Vagina (tissue), 2 donors: ENCODE measurements around the gene TMEM144. TPM values are rescaled to one million over a fixed set of nuclear protein-coding genes. Genes with fewer than 3 reads are reported as not detected.
A peak's percentile ranks its signal among the peaks of the same experiment; 100 is the strongest.
"Not testable (repeated sequence)": the region's sequence is repeated elsewhere in the genome, so short reads cannot be mapped to it uniquely, and the experiment has no call there.

ENCODE experiments used
- DNase-seq, 2 donors: peaks; one replicate each; pipeline ENCODE4 v3.0.0-alpha.2; 2017; ENCODE audit errors: extremely low spot score in 2 of 2
- H3K27ac ChIP-seq: fragments of 200-600 bp; sonication (generic); one replicate; pipeline ENCODE4 v1.5.1; 2019
- H3K27me3 ChIP-seq: fragments of 200-600 bp; sonication (generic); one replicate; pipeline ENCODE4 v1.5.1; 2019
- H3K36me3 ChIP-seq, 2 donors: fragments of 200-600 bp; sonication (generic); one replicate each; pipeline ENCODE4 v1.5.1; 2017 to 2019
- H3K4me1 ChIP-seq: fragments of 200-600 bp; sonication (generic); one replicate; pipeline ENCODE4 v1.5.1; 2019
- H3K4me3 ChIP-seq, 2 donors: fragments of 200-600 bp; sonication (generic); 1 replicate in 1 of 2; 2 replicates in 1 of 2; pipeline ENCODE4 v1.5.1; 2016 to 2019
- H3K9me3 ChIP-seq: fragments of 200-600 bp; sonication (generic); one replicate; pipeline ENCODE4 v1.5.1; 2019
- CTCF ChIP-seq, 3 experiments: fragments of 450-650 bp in 2 of 3; fragments of 200-600 bp in 1 of 3; sonication (generic) in 1 of 3; IDR thresholded peaks; one replicate each; pipeline ENCODE4 v1.5.1; 2017 to 2019; ENCODE audit warnings: antibody characterized with exemption in 3 of 3, mild to moderate bottlenecking in 2 of 3, moderate library complexity in 2 of 3
- POLR2A ChIP-seq, 2 donors: fragments of 450-650 bp; IDR thresholded peaks; one replicate each; pipeline ENCODE4 v1.6.1; 2017; ENCODE audit warnings: antibody characterized with exemption in 2 of 2, mild to moderate bottlenecking in 2 of 2, moderate library complexity in 2 of 2
- POLR2AphosphoS5 ChIP-seq, 2 donors: sonication (generic); formaldehyde crosslinking; IDR thresholded peaks; one replicate each; pipeline ENCODE4 v1.9.0; 2017; ENCODE audit warnings: antibody characterized with exemption in 2 of 2, mild to moderate bottlenecking in 2 of 2, low read depth in 1 of 2; ENCODE audit not compliant: insufficient read depth in 1 of 2
- intact Hi-C: fragments of 100-400 bp; cut with DNase I; formaldehyde crosslinking; loops from one replicate; pipeline ENCODE4 v1.15.1; 2023
- total RNA-seq: library from RNA; depleted of rRNA; stranded (reverse); fragments of >200 nt; gene quantifications from one replicate; pipeline ENCODE4 v1.2.3, GENCODE V29; 2016

TMEM144 gene
- total RNA-seq, 1 donor from 2014 or later: 5.6 TPM

GRCh38 chr4:158259955-158260575 lies 49.8 kb downstream of the TMEM144 start:
- Histone ChIP-seq H3K27ac (peak overlapping the region; percentile 21), H3K4me3 (no peak overlapping the region), H3K4me1 (no peaks in the 10 kb centered on the region), H3K9me3 (no peaks in the 10 kb centered on the region), H3K27me3 (no peaks in the 10 kb centered on the region), H3K36me3 (no peaks in the 10 kb centered on the region)
- no peak for DNase-seq
- intact Hi-C loops: loop anchor here (1.0 to 10.0 kb wide), 2 partner anchors 65 to 365 kb away; no protein-coding TSS in a partner anchor
- peak in 2 of 3 experiments; percentile 35 to 55 for TF ChIP-seq CTCF (IDR thresholded peaks at IDR 0.05)
- no peak for TF ChIP-seq POLR2AphosphoS5 (IDR thresholded peaks at IDR 0.05; ENCODE audit: insufficient read depth in 1 of 2, low read depth in 1 of 2)

GRCh38 chr4:158261480-158261879 lies 51.2 kb downstream of the TMEM144 start:
- H3K27ac ChIP-seq: no peak overlapping the region
- H3K4me3 ChIP-seq: no peak overlapping the region
- H3K4me1 ChIP-seq: no peaks in the 10 kb centered on the region
- DNase-seq: no peak
- no peaks in the 10 kb centered on the region for H3K36me3 ChIP-seq
- TF ChIP-seq POLR2A (IDR thresholded peaks at IDR 0.05) (no peak), POLR2AphosphoS5 (IDR thresholded peaks at IDR 0.05; ENCODE audit: insufficient read depth in 1 of 2, low read depth in 1 of 2) (no peak), CTCF (IDR thresholded peaks at IDR 0.05) (no peak)
- no peaks in the 10 kb centered on the region for H3K9me3 ChIP-seq
- intact Hi-C loops: no loop called here
- H3K27me3 ChIP-seq: no peaks in the 10 kb centered on the region

GRCh38 chr4:158268553-158268952 lies 58.3 kb downstream of the TMEM144 start:
- H3K36me3 ChIP-seq: no peaks in the 10 kb centered on the region
- TF ChIP-seq POLR2A (IDR thresholded peaks at IDR 0.05): no peak
- no peak for TF ChIP-seq CTCF (IDR thresholded peaks at IDR 0.05)
- no peak for TF ChIP-seq POLR2AphosphoS5 (IDR thresholded peaks at IDR 0.05; ENCODE audit: insufficient read depth in 1 of 2, low read depth in 1 of 2)
- H3K27ac ChIP-seq: no peak overlapping the region
- intact Hi-C loops: no loop called here
- no peak overlapping the region for H3K4me3 ChIP-seq
- no peak for DNase-seq
- H3K9me3 ChIP-seq: no peaks in the 10 kb centered on the region
- H3K4me1 ChIP-seq: no peaks in the 10 kb centered on the region
- no peaks in the 10 kb centered on the region for H3K27me3 ChIP-seq

- Histone ChIP-seq H3K4me3 (no peak overlapping the region), H3K9me3 (no peaks in the 10 kb centered on the region), H3K36me3 (no peaks in the 10 kb centered on the region), H3K27me3 (no peaks in the 10 kb centered on the region), H3K4me1 (no peaks in the 10 kb centered on the region), H3K27ac (no peak overlapping the region)
- TF ChIP-seq CTCF (IDR thresholded peaks at IDR 0.05) (no peak), POLR2A (IDR thresholded peaks at IDR 0.05) (no peak), POLR2AphosphoS5 (IDR thresholded peaks at IDR 0.05; ENCODE audit: insufficient read depth in 1 of 2, low read depth in 1 of 2) (no peak)
- intact Hi-C loops: no loop called here
- no peak for DNase-seq
Observed at GRCh38 chr4:158274636-158275035, 64.3 kb downstream of the TMEM144 start.

- no peaks in the 10 kb centered on the region for H3K36me3 ChIP-seq
- intact Hi-C loops: no loop called here
- H3K4me1 ChIP-seq: no peaks in the 10 kb centered on the region
- H3K4me3 ChIP-seq: no peak overlapping the region
- no peak for TF ChIP-seq CTCF (IDR thresholded peaks at IDR 0.05)
- TF ChIP-seq POLR2A (IDR thresholded peaks at IDR 0.05): no peak
- TF ChIP-seq POLR2AphosphoS5 (IDR thresholded peaks at IDR 0.05; ENCODE audit: insufficient read depth in 1 of 2, low read depth in 1 of 2): no peak
- no peaks in the 10 kb centered on the region for H3K27me3 ChIP-seq
- DNase-seq: no peak
- no peaks in the 10 kb centered on the region for H3K9me3 ChIP-seq
- no peak overlapping the region for H3K27ac ChIP-seq
Observed at GRCh38 chr4:158277558-158277957, 67.3 kb downstream of the TMEM144 start.

- H3K27me3 ChIP-seq, H3K4me1 ChIP-seq, H3K36me3 ChIP-seq, H3K9me3 ChIP-seq, intact Hi-C loops, H3K4me3 ChIP-seq, H3K27ac ChIP-seq, DNase-seq: not testable (repeated sequence)
Observed at GRCh38 chr4:158279052-158279451, 68.8 kb downstream of the TMEM144 start.
